GM18511 (cell line): ENCODE results near the gene GPC6.

Experiments
- ATAC-seq: cut with Tn5 transposase; IDR thresholded peaks from one replicate; pipeline ENCODE4 v1.9.1; 2021; ENCODE audit warnings: mild to moderate bottlenecking, moderate library complexity; ENCODE audit not compliant: unreplicated experiment

The GPC6 gene

DNA sequence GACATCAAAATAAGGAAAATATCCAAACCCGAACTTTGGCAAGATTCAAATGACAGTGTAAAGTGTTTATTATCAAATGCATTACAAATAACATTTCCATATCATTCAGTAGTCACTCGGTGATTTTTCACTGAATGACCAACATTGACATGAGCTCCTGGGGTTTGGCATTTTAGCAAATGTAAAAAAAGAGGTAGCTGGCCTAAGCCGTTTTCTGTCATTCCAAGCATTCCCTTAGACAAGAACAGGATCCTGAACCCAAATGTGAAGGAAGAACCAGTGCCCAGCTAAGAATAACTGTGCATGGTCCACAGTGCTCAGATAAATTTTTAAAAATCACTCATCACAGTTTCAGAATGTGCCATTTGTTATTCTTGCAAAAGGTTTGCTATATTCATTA, 327.9 kb downstream of the GPC6 start:
- ATAC-seq = no peak

DNA sequence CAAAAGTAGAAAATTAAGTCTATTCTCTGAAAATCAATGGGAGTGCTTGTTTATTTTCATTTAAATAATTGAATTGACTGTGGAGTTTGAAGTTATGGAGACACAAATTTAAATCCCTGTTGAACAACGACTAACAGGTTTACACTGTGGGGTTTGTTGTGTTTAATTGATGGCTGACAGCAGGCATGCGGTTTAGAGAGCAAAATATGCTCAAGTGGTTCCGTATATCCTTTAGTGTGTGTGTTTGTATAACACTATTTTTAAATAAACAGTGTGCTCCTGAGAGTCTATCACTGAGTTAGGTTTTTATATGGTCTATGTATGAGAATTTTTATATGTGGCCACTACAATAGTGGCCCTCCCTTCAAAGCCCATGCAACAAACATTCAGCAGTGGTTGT, 332.0 kb downstream of the GPC6 start:
- ATAC-seq = no peak

DNA sequence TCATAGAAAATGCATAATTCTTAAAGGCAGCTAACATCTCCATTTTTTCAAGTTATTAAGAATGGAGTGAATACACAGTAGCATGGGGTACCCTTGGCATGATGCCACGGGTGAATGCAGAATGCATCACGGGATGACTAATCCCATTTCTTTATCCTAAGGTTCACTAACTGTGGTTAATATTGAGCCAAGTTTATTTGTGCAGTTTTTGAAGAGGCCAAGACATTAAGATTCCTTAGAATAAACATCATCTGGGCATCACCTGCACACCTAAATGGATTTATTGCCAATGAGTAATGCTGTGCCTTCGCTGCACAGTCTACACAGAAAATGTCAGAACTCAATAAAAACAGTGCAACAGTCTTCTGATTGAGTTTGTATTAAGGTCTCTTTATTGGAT, 333.1 kb downstream of the GPC6 start:
- no peak for ATAC-seq

DNA sequence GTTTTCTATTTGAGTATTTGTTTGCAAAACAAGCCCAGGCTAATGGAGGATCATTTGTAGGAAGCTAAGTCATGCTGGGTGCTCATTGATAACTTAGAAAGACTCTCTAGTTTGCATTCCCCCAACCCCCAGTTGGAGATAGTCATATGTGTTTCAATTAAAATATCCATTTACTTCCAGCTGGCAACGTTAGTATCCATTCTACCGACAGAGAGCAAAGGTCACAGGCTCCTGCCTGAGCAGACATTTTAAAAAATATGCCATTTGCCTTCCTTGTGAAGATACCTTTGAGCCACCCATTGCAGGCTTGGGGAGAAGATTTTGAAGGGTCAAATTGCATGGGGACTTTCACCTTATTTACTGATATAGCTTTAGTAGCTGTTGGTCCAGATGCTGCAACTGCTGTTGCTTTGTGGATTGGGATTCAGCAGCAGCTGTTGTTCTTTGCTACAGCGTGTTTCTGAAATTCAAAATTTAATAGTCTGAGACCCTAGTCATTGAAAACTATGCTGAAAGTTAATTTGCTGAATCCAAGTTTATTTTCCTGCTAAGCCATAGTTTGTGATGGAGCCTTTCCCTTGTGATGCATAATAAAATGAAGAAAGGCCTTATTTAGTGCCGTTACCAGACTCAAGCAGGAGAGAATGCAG, 335.1 kb downstream of the GPC6 start:
- no peak for ATAC-seq

DNA sequence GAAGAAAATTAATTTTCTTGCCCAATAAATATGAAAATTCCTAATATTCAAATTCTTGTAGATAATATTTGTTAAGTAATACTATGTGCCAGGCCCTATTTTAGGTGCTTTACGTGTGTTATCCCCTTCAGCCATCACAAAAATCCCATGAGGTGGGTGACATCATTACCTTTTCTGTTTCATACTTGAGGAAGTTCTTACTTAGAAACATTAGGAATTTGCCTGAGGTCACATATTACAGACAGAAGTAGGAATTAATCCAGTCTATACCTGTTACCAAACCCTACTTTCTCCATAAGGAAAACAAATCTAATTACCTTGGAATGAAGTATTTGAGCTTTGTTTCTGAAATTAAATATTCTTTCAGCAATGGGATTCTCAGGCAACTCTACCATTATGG, 336.1 kb downstream of the GPC6 start:
- no peak for ATAC-seq

DNA sequence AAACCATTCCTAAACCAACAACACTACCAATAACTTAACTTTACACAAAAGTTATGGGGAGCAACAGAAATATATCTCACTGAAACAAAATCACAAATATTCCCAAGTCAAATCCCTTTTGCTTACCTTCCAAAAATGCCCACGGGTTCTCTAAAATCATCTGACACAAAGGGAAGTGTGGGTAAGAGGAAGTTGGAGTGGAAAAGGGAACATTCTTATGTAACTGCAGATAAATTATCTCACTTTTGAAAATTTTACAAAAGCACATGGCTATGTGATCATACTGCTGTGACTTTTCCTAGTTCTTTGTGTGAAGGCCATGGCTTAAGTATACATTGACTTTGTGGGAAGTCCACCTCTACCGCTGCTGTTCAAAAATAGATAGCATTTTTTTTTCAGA, 350.5 kb downstream of the GPC6 start:
- ATAC-seq = no peak

DNA sequence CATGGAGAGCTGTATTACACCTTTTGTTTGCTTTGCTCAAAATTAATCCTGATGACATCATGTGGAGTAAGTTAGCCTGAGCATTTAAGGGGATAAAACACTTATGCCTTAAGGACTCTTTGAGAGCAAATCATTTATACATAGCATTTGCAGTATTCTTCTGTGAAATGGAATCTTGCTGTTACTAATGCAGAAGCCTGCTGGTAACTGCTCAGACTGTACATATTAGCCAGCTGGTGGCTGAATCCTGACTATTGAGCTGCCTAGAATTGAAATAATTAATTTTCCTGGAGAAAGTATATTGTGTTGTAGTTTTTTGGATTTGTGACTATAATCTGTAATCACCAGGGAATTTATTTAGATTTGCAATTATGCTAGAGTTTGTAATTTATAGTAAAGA, 363.2 kb downstream of the GPC6 start:
- no peak for ATAC-seq

DNA sequence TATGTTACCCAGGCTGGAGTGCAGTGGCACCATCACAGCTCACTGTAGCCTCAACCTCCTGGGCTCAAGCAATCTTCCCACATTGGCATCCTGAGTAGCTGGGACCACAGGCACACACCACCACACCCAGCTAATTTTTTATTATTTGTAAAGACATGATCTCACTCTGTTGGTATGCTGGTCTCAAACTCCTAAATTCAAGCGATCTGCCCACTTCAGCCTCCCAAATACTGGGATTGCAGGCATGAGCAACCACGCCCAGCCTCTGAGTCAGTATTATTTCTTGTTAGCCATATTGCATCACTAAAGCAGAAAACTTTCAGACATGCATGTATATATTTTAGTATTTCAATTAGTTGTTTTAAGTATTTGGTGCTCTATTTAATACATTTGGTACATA, 376.4 kb downstream of the GPC6 start:
- ATAC-seq = no peak

DNA sequence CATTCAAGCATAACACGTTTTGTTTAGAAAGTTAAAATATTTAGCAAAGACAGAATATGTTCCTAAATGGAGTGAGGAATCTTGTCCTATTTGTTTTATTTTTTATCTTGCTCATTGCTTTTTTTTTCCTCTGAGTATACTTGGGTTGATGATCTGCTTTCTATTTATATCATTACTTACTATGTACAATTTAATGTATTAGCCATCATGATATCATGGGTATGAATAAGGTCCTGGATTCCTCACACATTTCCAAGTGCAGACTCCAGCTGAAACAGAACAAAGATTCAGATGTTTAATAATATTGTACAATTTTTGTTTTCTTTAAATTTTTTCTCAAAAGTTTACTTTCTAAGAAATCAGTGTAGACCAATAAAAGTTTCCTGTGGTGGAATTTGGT, 388.2 kb downstream of the GPC6 start:
- ATAC-seq = no peak

DNA sequence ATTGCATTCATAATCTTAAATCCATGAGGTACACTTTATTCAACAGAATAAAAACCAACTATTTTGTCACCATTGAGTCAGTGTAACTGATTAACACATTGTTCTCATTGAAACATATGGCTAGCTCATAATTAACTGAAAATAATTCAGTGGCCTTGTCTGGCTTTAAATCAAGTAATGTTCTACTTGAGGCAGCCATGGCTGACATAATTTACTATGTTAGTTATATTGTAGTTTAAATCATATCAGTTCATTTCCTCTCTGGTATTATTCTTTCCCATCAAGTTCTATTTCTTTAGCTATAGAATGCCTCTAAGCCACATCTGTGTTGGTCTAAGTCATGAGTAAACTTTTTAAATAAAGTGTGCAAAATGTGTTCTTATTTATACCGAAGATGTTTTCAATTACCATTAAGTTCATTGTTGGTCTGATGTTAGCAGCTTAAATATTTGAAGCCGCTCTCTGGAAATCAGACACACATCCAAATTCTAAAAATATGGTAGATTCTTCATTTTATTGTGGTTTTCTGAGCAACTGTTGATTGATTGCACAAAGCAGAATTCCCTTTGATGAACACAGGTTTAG, 393.7 kb downstream of the GPC6 start:
- ATAC-seq = no peak

DNA sequence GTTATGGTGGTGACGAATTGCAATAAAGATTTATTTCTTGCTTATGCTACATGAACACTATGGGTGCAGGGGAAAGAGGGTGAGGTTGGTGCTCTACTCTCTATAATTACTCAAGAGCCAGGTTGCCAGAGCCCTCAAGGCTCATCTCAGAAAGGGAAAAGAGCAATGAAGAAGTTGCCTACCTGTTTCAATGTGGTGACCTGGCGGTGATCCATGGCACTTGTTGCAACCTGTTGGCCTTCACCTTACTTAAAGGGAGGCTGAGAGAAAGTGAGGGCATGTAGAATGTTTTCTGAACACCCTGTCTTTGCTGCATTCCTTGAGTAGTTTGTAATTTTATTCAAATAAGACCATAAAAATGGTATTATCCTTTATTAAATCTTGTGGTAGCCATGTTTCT, 394.4 kb downstream of the GPC6 start:
- no peak for ATAC-seq

DNA sequence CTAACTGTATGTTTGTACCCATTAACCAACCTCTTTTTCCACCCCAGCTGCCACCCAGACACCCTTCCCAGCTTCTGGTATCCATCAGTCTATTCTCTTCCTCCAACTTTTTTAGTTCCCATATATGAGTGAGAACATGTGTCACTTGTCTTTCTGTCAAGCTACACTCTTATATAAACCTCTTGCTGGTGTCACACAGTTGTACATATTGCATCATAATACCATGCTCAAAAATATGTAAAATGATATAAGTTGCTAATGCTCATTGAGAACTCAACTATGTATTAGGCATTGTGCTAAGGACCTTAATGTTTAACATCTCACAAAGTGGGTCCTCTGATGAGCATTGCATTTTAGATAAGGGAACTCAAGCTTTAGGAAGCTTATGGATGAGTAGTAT, 395.4 kb downstream of the GPC6 start:
- no peak for ATAC-seq

DNA sequence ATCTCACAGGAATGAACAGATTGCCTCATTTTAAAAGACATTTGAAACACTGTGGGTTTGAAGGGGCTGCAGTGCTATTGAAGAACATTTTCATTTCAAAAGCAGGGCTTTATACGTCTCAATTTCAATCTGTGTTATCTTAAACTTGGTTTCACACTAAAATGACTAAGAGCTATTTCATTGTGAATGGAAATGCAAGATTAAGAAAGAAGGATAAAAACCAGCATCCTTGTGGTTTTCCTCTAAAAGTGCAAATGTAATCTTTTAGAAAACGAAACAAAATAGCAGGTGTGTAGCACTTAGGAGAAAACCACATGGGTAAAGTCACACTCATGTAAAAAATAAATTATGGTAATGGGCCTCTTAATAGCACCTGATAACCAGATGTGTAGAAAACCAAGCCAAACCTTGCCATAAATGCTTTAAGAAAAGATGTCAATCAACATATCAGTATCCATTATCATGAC, 397.7 kb downstream of the GPC6 start:
- ATAC-seq = no peak

DNA sequence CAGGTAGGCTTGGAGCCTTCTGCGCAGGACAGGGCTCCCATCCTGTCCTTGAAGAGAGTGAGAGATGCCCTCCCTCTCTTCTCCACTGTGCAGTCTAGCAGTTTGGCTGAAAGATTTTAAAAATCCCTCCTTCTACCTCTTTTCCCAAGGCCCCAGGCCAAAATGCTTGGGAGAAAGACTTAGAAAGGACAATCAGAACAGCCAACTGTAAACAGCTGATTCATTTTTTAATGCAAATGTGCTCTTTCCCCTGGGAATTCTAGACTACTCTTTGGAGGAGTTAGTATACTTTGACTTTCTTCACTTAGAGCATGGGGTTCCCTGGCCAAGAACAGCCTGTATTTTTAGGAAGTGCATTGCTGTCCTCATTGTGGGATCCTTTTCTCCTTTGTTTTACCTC, 398.9 kb downstream of the GPC6 start:
- no peak for ATAC-seq

DNA sequence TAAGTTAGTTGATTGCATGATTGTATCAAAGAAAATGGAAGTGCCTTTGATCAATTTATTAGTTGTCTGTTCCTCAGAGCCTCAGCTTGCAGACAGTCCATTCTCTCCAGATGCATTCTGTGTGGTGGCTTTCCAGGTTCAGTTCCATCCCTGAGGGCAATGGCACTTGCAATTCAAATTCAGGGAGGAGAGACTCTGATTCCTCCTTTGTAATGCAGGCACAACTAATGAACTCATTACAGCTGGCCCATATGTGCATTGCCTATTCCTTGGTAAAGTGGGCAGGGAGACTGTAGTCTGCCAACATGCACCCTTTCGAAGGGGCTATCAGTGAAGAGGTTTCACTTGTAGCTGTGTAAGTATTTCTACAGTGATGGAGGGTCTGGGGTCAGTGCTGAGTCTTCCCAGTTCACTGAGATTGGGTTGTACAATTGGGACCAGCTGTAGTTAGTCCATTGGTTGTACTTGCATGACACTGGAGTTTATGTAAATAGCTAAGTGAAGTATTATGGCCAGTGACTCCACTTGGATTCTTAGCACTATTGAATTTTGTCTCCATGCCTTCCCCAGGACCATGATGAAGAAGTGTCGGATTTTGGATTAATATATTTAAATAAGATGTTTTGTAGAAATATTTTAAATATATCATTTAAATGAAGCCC, 401.7 kb downstream of the GPC6 start:
- ATAC-seq = no peak

DNA sequence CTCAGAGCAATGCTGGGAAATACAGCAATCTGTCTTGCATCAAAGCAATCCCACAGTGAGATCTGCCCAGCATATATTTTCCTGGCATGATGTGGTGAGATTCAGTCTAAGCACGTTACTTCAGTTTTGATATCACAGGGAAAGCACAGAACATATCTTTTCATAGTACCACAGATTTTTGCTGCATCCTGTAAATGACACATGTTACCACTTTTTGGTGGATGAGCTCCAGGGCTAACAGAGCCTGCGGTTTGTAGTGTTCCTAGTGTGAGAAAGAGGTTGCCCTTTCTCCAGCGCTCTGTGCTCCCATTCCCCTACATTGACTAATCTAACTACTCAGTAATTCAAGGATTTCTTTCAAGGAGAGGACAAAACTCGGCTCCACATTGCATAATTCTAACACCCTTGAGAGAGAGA, 409.0 kb downstream of the GPC6 start:
- no peak for ATAC-seq

DNA sequence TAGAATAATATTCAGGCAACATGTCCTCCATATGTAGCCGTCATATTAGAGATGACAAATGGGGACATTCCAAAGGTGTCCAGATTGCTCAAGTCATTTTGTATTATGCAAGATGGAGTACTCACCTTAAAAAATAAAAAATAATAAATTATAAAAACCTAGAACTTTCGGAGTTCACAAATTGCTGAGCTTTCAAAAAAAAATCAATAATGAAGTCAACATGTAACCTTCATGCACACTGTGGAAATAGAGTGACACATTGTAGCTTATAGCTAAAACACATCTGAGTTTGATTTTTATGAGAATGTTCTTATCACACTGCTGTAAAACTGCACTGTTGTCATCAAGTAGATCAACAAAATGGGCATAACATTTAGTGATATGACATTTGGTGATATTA, 411.2 kb downstream of the GPC6 start:
- ATAC-seq = no peak

DNA sequence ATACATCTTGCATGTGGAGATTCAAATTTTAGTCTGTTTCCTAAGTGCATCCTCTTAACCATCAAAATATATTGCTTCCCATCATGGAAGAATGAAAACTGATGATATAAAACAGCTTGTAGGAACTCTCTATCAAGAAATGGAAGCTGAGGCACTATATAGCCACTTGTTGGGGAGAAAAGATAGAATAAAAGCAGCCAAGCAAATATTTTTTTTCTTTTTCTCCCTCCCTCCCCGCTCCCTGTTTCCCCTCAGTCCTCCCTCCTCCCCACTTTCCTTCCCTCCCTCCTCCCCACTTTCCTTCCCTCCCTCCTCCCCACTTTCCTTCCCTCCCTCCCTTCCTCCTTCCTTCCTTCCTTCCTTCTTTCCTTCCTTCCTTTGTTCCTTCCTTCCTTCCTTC, 413.8 kb downstream of the GPC6 start:
- ATAC-seq = no peak

DNA sequence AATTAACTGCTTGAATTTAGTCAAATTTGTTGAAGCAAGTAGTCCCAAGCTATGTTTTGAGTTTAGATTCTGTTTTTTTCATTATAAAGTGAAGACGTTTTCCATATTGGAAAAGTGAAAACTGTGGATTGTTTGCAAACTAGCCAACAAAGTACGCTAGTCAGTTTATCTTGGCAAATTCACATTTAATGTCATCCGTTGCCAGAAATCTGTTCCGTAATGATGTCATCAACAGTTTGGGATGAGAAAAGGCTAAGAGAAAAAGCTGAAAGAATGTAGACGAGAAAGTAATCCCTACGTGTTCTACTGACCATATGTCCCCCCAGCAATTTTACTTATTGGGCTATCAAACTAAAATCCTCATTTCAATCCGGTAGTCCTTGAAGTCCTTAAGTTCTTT, 419.6 kb downstream of the GPC6 start:
- no peak for ATAC-seq

DNA sequence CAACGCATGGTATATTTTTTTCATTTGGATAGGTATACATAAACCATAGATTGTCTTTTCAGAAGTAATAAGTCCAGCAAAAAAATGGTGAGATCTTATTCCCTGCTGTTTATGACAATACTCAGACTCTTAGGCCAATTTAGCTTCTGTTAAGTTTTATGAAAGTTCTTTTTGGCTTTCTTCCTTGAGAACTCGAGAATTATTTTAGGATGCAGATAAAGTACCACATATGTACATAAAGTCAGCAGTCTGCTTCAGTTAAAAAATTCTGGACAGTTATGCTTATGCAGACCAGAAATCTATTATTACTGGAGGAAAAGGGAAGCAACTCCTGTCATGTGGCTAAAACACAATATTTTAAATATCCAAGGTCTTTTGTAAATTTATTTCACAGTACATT, 422.9 kb downstream of the GPC6 start:
- ATAC-seq = no peak

DNA sequence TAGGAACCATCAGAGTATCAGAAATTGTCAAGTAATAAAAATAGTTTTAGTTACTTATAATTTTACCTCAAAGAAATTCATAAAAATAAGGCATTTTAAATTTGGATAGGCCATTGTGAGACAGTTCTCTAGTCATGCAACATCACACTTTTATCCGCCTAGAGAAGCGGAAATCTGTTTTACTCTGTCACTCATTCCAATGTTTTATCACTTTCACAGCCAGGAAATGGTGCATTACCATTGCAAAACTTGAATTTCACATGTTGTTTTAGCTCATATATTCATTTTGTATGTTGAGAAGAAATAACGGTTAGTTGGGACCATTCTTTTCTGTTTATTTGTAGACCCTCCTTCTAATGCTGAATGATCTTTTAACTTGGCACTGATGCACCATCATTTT, 427.2 kb downstream of the GPC6 start:
- ATAC-seq = no peak

DNA sequence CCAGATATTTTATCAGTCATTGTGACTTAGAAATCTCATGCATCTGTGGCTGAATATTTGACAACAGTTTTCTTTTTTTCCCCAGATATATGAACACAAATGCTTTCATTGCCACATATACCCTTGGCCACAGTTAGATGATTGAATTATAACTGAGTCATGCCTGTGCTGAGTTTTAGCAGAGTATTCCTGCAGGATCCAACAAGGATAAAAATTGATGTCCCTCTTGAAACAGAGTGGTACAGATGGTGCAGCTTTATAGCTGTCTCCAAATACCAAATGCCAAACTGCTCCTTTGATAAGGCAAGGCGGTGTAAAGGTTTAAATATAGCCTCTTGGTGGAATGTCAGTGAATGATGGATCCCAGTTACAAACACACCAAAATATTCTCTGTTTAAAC, 428.5 kb downstream of the GPC6 start:
- no peak for ATAC-seq
